GM19438 (cell line): ENCODE data around the gene C1orf232.

Experiments
- ATAC-seq: cut with Tn5 transposase; IDR thresholded peaks from one replicate; pipeline ENCODE4 v1.9.1; 2021; ENCODE audit warnings: low read depth; ENCODE audit not compliant: unreplicated experiment

Gene C1orf232

GRCh38 chr1:26158271-26158907 is 10.4 kb downstream of the C1orf232 start:
- ATAC-seq, result no peak

GRCh38 chr1:26156285-26157038 is 12.3 kb downstream of the C1orf232 start:
- no peak for ATAC-seq

- ATAC-seq, result no peak
Observed at GRCh38 chr1:26155370-26156284, 13.1 kb downstream of the C1orf232 start.

GRCh38 chr1:26154750-26155149 is 14.0 kb downstream of the C1orf232 start:
- ATAC-seq, result no peak

GRCh38 chr1:26153966-26154532 is 14.7 kb downstream of the C1orf232 start:
- no peak for ATAC-seq

- ATAC-seq, result no peak
Observed at GRCh38 chr1:26148887-26149286, 19.9 kb downstream of the C1orf232 start.

- no peak for ATAC-seq
Observed at GRCh38 chr1:26145960-26146294, 22.8 kb downstream of the C1orf232 start.

GRCh38 chr1:26145041-26145959 is 23.5 kb downstream of the C1orf232 start:
- ATAC-seq, result no peak

- ATAC-seq, result no peak
Observed at GRCh38 chr1:26142159-26142558, 26.6 kb downstream of the C1orf232 start.

GRCh38 chr1:26138974-26139558 is 29.7 kb downstream of the C1orf232 start:
- ATAC-seq, result no peak

GRCh38 chr1:26134466-26134865 is 34.3 kb downstream of the C1orf232 start:
- ATAC-seq, result no peak

- ATAC-seq, result no peak
Observed at GRCh38 chr1:26132834-26133167, 36.0 kb downstream of the C1orf232 start.

GRCh38 chr1:26132128-26132833 is 36.5 kb downstream of the C1orf232 start:
- no peak for ATAC-seq

- ATAC-seq, result no peak
Observed at GRCh38 chr1:26130695-26131094, 38.1 kb downstream of the C1orf232 start.

- ATAC-seq, result no peak
Observed at GRCh38 chr1:26129778-26130177, 39.0 kb downstream of the C1orf232 start.

- ATAC-seq, result no peak
Observed at GRCh38 chr1:26127235-26128163, 41.3 kb downstream of the C1orf232 start.

- ATAC-seq, result no peak
Observed at GRCh38 chr1:26126321-26127084, 42.3 kb downstream of the C1orf232 start.
